SH-SY5Y (cell line): ENCODE data around the gene APBA1.

Experiments used
- GATA2 ChIP-seq: IDR thresholded peaks from 2 replicates; pipeline ENCODE4 v1.6.1; 2011; ENCODE audit warnings: mild to moderate bottlenecking, low read depth, low read length
- GATA3 ChIP-seq: IDR thresholded peaks from 2 replicates; pipeline ENCODE4 v1.6.1; 2011; ENCODE audit warnings: low read depth, mild to moderate bottlenecking, low read length, moderate library complexity

- TF ChIP-seq GATA2 (no peak), GATA3 (no peak)
These were observed 244.0 kb downstream of the APBA1 start for GRCh38 chr9:69428017-69428785.
